K562 (cell line): Measurements from ENCODE around the gene BAG1. TPM values are rescaled to one million over a fixed set of nuclear protein-coding genes. Genes with fewer than 3 reads are reported as not detected.

ENCODE experiments used
- BACH1 ChIP-seq: fragments of 200-800 bp; sonication (Bioruptor generic); IDR thresholded peaks from 2 replicates; pipeline ENCODE4 v1.6.1; 2016; ENCODE audit warnings: missing genetic modification characterization, missing compliant biosample characterization
- BCOR ChIP-seq: fragments of 450-650 bp; IDR thresholded peaks from 2 replicates; pipeline ENCODE4 v1.6.1; 2016
- CBX5 ChIP-seq: IDR thresholded peaks from 2 replicates; pipeline ENCODE4 v1.6.1; 2014; ENCODE audit warnings: low read depth, borderline replicate concordance
- CLOCK ChIP-seq: fragments of 250-450 bp; sonication (Bioruptor Pico); IDR thresholded peaks from 2 replicates; pipeline ENCODE4 v1.4.0; 2020; ENCODE audit warnings: mild to moderate bottlenecking, moderate library complexity, borderline replicate concordance
- CREBBP ChIP-seq: IDR thresholded peaks from one replicate; pipeline ENCODE4 v1.6.1; 2012; ENCODE audit warnings: low read depth, mild to moderate bottlenecking, control low read depth, inconsistent platforms, low read length
- E2F1 ChIP-seq: sonication (generic); formaldehyde crosslinking; IDR thresholded peaks from 2 replicates; pipeline ENCODE4 v1.8.1; 2023; ENCODE audit warnings: mild to moderate bottlenecking, missing genetic modification reagents, moderate library complexity
- ELF1 ChIP-seq: fragments of 200-800 bp; sonication (Bioruptor generic); IDR thresholded peaks from 2 replicates; pipeline ENCODE4 v1.6.1; 2016; ENCODE audit warnings: missing genetic modification characterization, missing compliant biosample characterization
- GATAD2B ChIP-seq: fragments of 450-650 bp; IDR thresholded peaks from 2 replicates; pipeline ENCODE4 v1.6.1; 2017; ENCODE audit warnings: mild to moderate bottlenecking, borderline replicate concordance
- JUN ChIP-seq, 2 experiments: sonication (generic) in 1 of 2; formaldehyde crosslinking in 1 of 2; IDR thresholded peaks; 2 replicates each; pipeline versions ENCODE4 v1.6.1 to v1.8.0; 2012 to 2022; ENCODE audit warnings: borderline replicate concordance in 2 of 2, mild to moderate bottlenecking in 2 of 2, improper control_type of control experiment in 1 of 2, low read depth in 1 of 2, low read length in 1 of 2, missing genetic modification reagents in 1 of 2
- LARP7 ChIP-seq: fragments of 450-650 bp; IDR thresholded peaks from 2 replicates; pipeline ENCODE4 v1.6.1; 2016
- MBD2 ChIP-seq: sonication (generic); IDR thresholded peaks from 2 replicates; pipeline ENCODE4 v1.6.1; 2016; ENCODE audit warnings: low read depth, borderline replicate concordance
- NEUROD1 ChIP-seq: fragments of 150-350 bp; IDR thresholded peaks from 2 replicates; pipeline ENCODE4 v1.6.1; 2014; ENCODE audit warnings: borderline replicate concordance, low read length, low read depth; ENCODE audit not compliant: partially characterized antibody
- NFE2L1 ChIP-seq: fragments of 450-650 bp; IDR thresholded peaks from 2 replicates; pipeline ENCODE4 v1.6.1; 2016; ENCODE audit warnings: missing genetic modification characterization, low read depth, mild to moderate bottlenecking, missing compliant biosample characterization, moderate library complexity, borderline replicate concordance
- RBM14 ChIP-seq: fragments of 200-400 bp; formaldehyde crosslinking; IDR thresholded peaks from 2 replicates; pipeline ENCODE4 v1.6.1; 2018; ENCODE audit warnings: low read depth, mild to moderate bottlenecking, low read length, moderate library complexity, borderline replicate concordance; ENCODE audit not compliant: insufficient read depth
- SIN3A ChIP-seq, 2 experiments: fragments of 150-350 bp in 1 of 2; IDR thresholded peaks; 2 replicates each; pipeline ENCODE4 v1.6.1; 2011 to 2016; ENCODE audit warnings: borderline replicate concordance in 2 of 2, low read depth in 2 of 2, low read length in 2 of 2, mild to moderate bottlenecking in 2 of 2, moderate library complexity in 2 of 2; ENCODE audit not compliant: control insufficient read depth in 1 of 2
- STAT5B ChIP-seq: fragments of 250-450 bp; sonication (Bioruptor Pico); IDR thresholded peaks from 2 replicates; pipeline ENCODE4 v1.8.0; 2021; ENCODE audit warnings: mild to moderate bottlenecking, inconsistent platforms
- TGIF2 ChIP-seq: sonication (generic); formaldehyde crosslinking; IDR thresholded peaks from 2 replicates; pipeline ENCODE4 v1.8.1; 2022; ENCODE audit warnings: mild to moderate bottlenecking, missing genetic modification reagents, moderate library complexity
- ZNF124 ChIP-seq: sonication (generic); formaldehyde crosslinking; IDR thresholded peaks from 2 replicates; pipeline ENCODE4 v1.8.1; 2022; ENCODE audit warnings: missing genetic modification reagents
- ZNF217 ChIP-seq: sonication (generic); formaldehyde crosslinking; IDR thresholded peaks from 2 replicates; pipeline ENCODE4 v1.8.0; 2022; ENCODE audit warnings: mild to moderate bottlenecking, missing genetic modification reagents
- ZNF408 ChIP-seq: fragments of 250-450 bp; sonication (Bioruptor Pico); IDR thresholded peaks from 2 replicates; pipeline ENCODE4 v1.4.0; 2020; ENCODE audit warnings: low read depth, mild to moderate bottlenecking, moderate library complexity
- ZNF668 ChIP-seq: fragments of 250-450 bp; sonication (Bioruptor Pico); IDR thresholded peaks from 2 replicates; pipeline ENCODE4 v1.8.0; 2022; ENCODE audit warnings: mild to moderate bottlenecking, inconsistent platforms
- ZNF699 ChIP-seq: fragments of 250-450 bp; sonication (Bioruptor Pico); IDR thresholded peaks from 2 replicates; pipeline ENCODE4 v1.8.0; 2021; ENCODE audit warnings: mild to moderate bottlenecking, moderate library complexity; ENCODE audit not compliant: insufficient replicate concordance
- ZNF76 ChIP-seq: fragments of 250-450 bp; sonication (Bioruptor Pico); IDR thresholded peaks from 2 replicates; pipeline ENCODE4 v1.4.0; 2020; ENCODE audit warnings: mild to moderate bottlenecking, moderate library complexity, borderline replicate concordance
- ZNF778 ChIP-seq: fragments of 450-650 bp; formaldehyde crosslinking; IDR thresholded peaks from 2 replicates; pipeline ENCODE4 v1.4.0; 2020; ENCODE audit warnings: mild to moderate bottlenecking, moderate library complexity
- polyA plus RNA-seq, 8 experiments: library from polyadenylated mRNA; depleted of rRNA in 4 of 8; stranded (reverse) in 5 of 8; unstranded in 3 of 8; fragments of >200 nt; fragmentation: Nextera tagmentation in 2 of 8; fragmentation: Illumina TruSeq in 1 of 8; extraction: Ambion mirVana in 2 of 8; extraction: Trizol in 1 of 8; gene quantifications; 2 replicates each; pipeline versions ENCODE4 v1.2.1 to v1.2.3, GENCODE V29; 2011 to 2014; ENCODE audit warnings: inconsistent platforms in 1 of 8, missing spikeins in 1 of 8
- total RNA-seq, 7 experiments: library from RNA; depleted of rRNA in 6 of 7; stranded (reverse); fragments of >200 nt in 6 of 7; fragmentation: Illumina TruSeq in 2 of 7; extraction: Trizol in 2 of 7; gene quantifications; 2 replicates each; pipeline versions ENCODE4 v1.2.1 to v1.2.3, GENCODE V29; 2011 to 2021; ENCODE audit warnings: low replicate concordance in 1 of 7
- TF ChIP-seq, protein P1 (sequence below): sonication (generic); formaldehyde crosslinking; IDR thresholded peaks from 2 replicates; pipeline ENCODE4 v1.8.1; 2023; ENCODE audit warnings: mild to moderate bottlenecking, missing genetic modification reagents

The BAG1 gene
- total and polyA plus RNA-seq, 9 of the 15 experiments (the other 6 are each of a cell fraction or from before 2014, with no cell fraction given) = 9.7 to 106 (median 56.9) TPM

DNA sequence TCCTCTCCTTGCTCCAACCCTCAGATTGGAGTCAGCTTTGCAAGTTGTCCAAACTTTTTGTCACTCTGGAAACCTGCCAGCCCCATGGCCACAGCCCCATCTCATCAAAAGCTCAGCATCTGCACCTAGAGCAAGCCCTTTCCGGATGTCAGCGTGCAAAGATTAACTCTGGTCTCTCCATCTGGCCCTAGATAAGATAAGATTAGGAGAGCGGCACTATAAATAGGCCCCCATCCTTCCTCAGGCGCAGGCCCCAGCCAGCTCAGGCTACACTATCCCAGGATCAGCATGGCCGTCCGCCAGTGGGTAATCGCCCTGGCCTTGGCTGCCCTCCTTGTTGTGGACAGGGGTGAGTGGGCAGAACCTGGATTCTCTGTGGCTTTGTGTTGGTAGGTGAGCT, 24.6 kb downstream of the BAG1 start, which contains the start of gene SPINK4 (continued):
- TF ChIP-seq NFE2L1 (tag) (no peak), TGIF2 (CRISPR knock-in tag) (no peak), ZNF778 (CRISPR knock-in tag) (no peak), RBM14 (no peak), ELF1 (peak; percentile 49), ZNF124 (CRISPR knock-in tag) (no peak), LARP7 (no peak), BACH1 (tag) (no peak), E2F1 (no peak), ZNF699 (no peak), ZNF668 (CRISPR knock-in tag) (no peak), ZNF217 (CRISPR knock-in tag) (no peak), NEUROD1 (no peak), MBD2 (peak; percentile 51; the same call in 1 of the 2 replicates), CBX5 (no peak), ZNF76 (CRISPR knock-in tag) (no peak), GATAD2B (peak; percentile 60; the same call in 1 of the 2 replicates), CLOCK (no peak), BCOR (peak; percentile 73; the same call in 1 of the 2 replicates), CREBBP (no peak), JUN (IDR thresholded peaks at IDR 0.05; ENCODE audit: borderline replicate concordance, low read depth, low read length) (peak; percentile 47; the same call in 1 of the 2 replicates), JUN (CRISPR knock-in tag; IDR thresholded peaks at IDR 0.05; ENCODE audit: borderline replicate concordance) (no peak), SIN3A (IDR thresholded peaks at IDR 0.05; ENCODE audit: borderline replicate concordance in 2 of 2, control insufficient read depth in 1 of 2, low read depth in 2 of 2, low read length in 2 of 2) (no peak), STAT5B (CRISPR knock-in tag) (no peak), ZNF408 (no peak)
- TF ChIP-seq, protein P1, sequence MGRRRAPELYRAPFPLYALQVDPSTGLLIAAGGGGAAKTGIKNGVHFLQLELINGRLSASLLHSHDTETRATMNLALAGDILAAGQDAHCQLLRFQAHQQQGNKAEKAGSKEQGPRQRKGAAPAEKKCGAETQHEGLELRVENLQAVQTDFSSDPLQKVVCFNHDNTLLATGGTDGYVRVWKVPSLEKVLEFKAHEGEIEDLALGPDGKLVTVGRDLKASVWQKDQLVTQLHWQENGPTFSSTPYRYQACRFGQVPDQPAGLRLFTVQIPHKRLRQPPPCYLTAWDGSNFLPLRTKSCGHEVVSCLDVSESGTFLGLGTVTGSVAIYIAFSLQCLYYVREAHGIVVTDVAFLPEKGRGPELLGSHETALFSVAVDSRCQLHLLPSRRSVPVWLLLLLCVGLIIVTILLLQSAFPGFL (CRISPR knock-in tag) = no peak
